CD14-positive monocyte (primary cell): Measurements from ENCODE around the gene ANKRD28. TPM values are rescaled to one million over a fixed set of nuclear protein-coding genes. Genes with fewer than 3 reads are reported as not detected.

Experiments
- DNase-seq, 3 donors: peaks; one replicate each; pipeline ENCODE4 v3.0.0-alpha.2; 2011 to 2022
- H2AFZ ChIP-seq: 2 replicates; pipeline ENCODE4 v1.6.0; 2012; ENCODE audit warnings: mild to moderate bottlenecking, low read depth, low read length, inconsistent platforms; ENCODE audit not compliant: insufficient read depth, poor library complexity, severe bottlenecking
- H3K27ac ChIP-seq, 2 donors: 1 replicate in 1 of 2; 2 replicates in 1 of 2; pipeline ENCODE4 v1.5.1; 2012 to 2013; ENCODE audit warnings: low read length in 2 of 2, control low read depth in 1 of 2, inconsistent platforms in 1 of 2, low read depth in 1 of 2, mild to moderate bottlenecking in 1 of 2
- H3K27me3 ChIP-seq, 2 donors: one replicate each; pipeline versions ENCODE4 v1.6.0 to v1.6.1; 2011 to 2013; ENCODE audit warnings: low read length in 2 of 2; ENCODE audit not compliant: control insufficient read depth in 2 of 2, insufficient read depth in 2 of 2
- H3K36me3 ChIP-seq, 2 donors: replicated peaks in 1 of 2; 1 replicate in 1 of 2; 2 replicates in 1 of 2; pipeline versions ENCODE4 v1.5.1 to v1.6.1; 2012 to 2013; ENCODE audit warnings: low read length in 2 of 2, control low read depth in 1 of 2, inconsistent platforms in 1 of 2, mild to moderate bottlenecking in 1 of 2; ENCODE audit not compliant: insufficient read depth in 2 of 2, control insufficient read depth in 1 of 2
- H3K4me1 ChIP-seq, 2 donors: 1 replicate in 1 of 2; 2 replicates in 1 of 2; pipeline versions ENCODE4 v1.5.1 to v1.6.1; 2012 to 2013; ENCODE audit warnings: low read length in 2 of 2, control low read depth in 1 of 2, inconsistent platforms in 1 of 2, mild to moderate bottlenecking in 1 of 2, moderate library complexity in 1 of 2; ENCODE audit not compliant: insufficient read depth in 2 of 2, control insufficient read depth in 1 of 2
- H3K4me2 ChIP-seq: replicated peaks from 2 replicates; pipeline ENCODE3; 2012; ENCODE audit warnings: low read length, moderate library complexity, mild to moderate bottlenecking; ENCODE audit not compliant: poor library complexity, severe bottlenecking; ENCODE audit errors: extremely low read depth
- H3K4me3 ChIP-seq, 3 experiments: fragments of 200-600 bp in 1 of 3; sonication (generic) in 1 of 3; replicated peaks in 1 of 3; 1 replicate in 2 of 3; 2 replicates in 1 of 3; pipeline ENCODE4 v1.5.1; 2011 to 2013; ENCODE audit warnings: low read length in 3 of 3, mild to moderate bottlenecking in 3 of 3, control low read depth in 2 of 3, low read depth in 2 of 3, inconsistent platforms in 1 of 3, moderate library complexity in 1 of 3
- H3K79me2 ChIP-seq: 2 replicates; pipeline ENCODE4 v1.6.0; 2012; ENCODE audit warnings: mild to moderate bottlenecking, control low read depth, inconsistent platforms, low read length, moderate library complexity; ENCODE audit not compliant: insufficient read depth
- H3K9ac ChIP-seq: 2 replicates; pipeline ENCODE4 v1.6.0; 2017; ENCODE audit warnings: low read length, mild to moderate bottlenecking; ENCODE audit not compliant: insufficient read depth, poor library complexity, severe bottlenecking
- H3K9me3 ChIP-seq, 2 donors: replicated peaks in 1 of 2; 1 replicate in 1 of 2; 2 replicates in 1 of 2; pipeline versions ENCODE4 v1.5.1 to v1.6.1; 2012 to 2013; ENCODE audit warnings: low read length in 2 of 2, control low read depth in 1 of 2; ENCODE audit not compliant: control insufficient read depth in 1 of 2, insufficient read depth in 1 of 2
- H4K20me1 ChIP-seq: 2 replicates; pipeline ENCODE4 v1.6.0; 2012; ENCODE audit warnings: mild to moderate bottlenecking, low read length, control low read depth, moderate library complexity; ENCODE audit not compliant: insufficient read depth
- H3K27ac Mint-ChIP-seq, 7 donors: one replicate each; pipeline ENCODE4 v1.8.0; 2020; ENCODE audit warnings: mild to moderate bottlenecking in 7 of 7, mixed read lengths in 7 of 7, moderate library complexity in 6 of 7, inconsistent platforms in 2 of 7
- H3K27me3 Mint-ChIP-seq, 3 donors: one replicate each; pipeline ENCODE4 v1.8.0; 2021 to 2022; ENCODE audit warnings: low read depth in 3 of 3, mild to moderate bottlenecking in 3 of 3, mixed read lengths in 3 of 3, moderate library complexity in 3 of 3, inconsistent platforms in 1 of 3
- H3K36me3 Mint-ChIP-seq, 2 donors: one replicate each; pipeline ENCODE4 v1.8.0; 2020; ENCODE audit warnings: mixed read lengths in 2 of 2, inconsistent platforms in 1 of 2, mild to moderate bottlenecking in 1 of 2
- H3K4me1 Mint-ChIP-seq: one replicate; pipeline ENCODE4 v1.8.0; 2020; ENCODE audit warnings: mild to moderate bottlenecking, mixed read lengths
- H3K4me3 Mint-ChIP-seq, 2 donors: one replicate each; pipeline ENCODE4 v1.8.0; 2020; ENCODE audit warnings: mild to moderate bottlenecking in 2 of 2, mixed read lengths in 2 of 2, moderate library complexity in 1 of 2
- H3K9me3 Mint-ChIP-seq, 7 donors: one replicate each; pipeline ENCODE4 v1.8.0; 2020 to 2022; ENCODE audit warnings: mixed read lengths in 7 of 7, mild to moderate bottlenecking in 6 of 7, moderate library complexity in 6 of 7, inconsistent platforms in 2 of 7
- CTCF ChIP-seq: fragments of 200-600 bp; IDR thresholded peaks from one replicate; pipeline ENCODE4 v1.8.0; 2022; ENCODE audit warnings: antibody characterized with exemption, mild to moderate bottlenecking
- WGBS: methylation state at CpG from one replicate; pipeline ENCODE4 v1.1.5; 2013; ENCODE audit warnings: missing lambda C conversion rate; ENCODE audit not compliant: insufficient coverage; 5-methylcytosine and 5-hydroxymethylcytosine counted together
- intact Hi-C, 2 donors: fragments of 100-400 bp; cut with micrococcal nuclease; formaldehyde crosslinking; loops; one replicate each; pipeline versions ENCODE4 v1.15.0 to v1.15.1; 2023
- polyA plus RNA-seq, 3 donors: library from polyadenylated mRNA; depleted of rRNA in 1 of 3; unstranded in 2 of 3; stranded (reverse) in 1 of 3; fragments of 300-500 nt in 2 of 3; fragments of >200 nt in 1 of 3; fragmentation: Illumina TruSeq in 2 of 3; gene quantifications; 1 replicate in 2 of 3; 2 replicates in 1 of 3; pipeline ENCODE4 v1.2.3, GENCODE V29; 2012 to 2021

ANKRD28 gene
- polyA plus RNA-seq, 3 donors: 5.9 to 11.5 (median 7.9) TPM

- Mint-ChIP-seq H3K4me3 (no peak overlapping the region), H3K27ac (no peak overlapping the region), H3K36me3 (peaks cover 7 to 11% of the 10 kb centered on the region in 2 donors), H3K4me1 (peaks cover 8% of the 10 kb centered on the region), H3K9me3 (no peaks in the 10 kb centered on the region), H3K27me3 (no peaks in the 10 kb centered on the region)
- no peak for TF ChIP-seq CTCF
- H3K4me3 ChIP-seq: no peak overlapping the region
- H3K4me1 ChIP-seq: peaks cover 8 to 10% of the 10 kb centered on the region in 2 donors
- H4K20me1 ChIP-seq: no peaks in the 10 kb centered on the region
- DNase-seq: no peak
- no peaks in the 10 kb centered on the region for H3K79me2 ChIP-seq
- H3K9ac ChIP-seq: no peak overlapping the region
- 91% methylated on average over 2 of the region's 4 CpGs for WGBS
- H3K27ac ChIP-seq: no peak overlapping the region
- H3K9me3 ChIP-seq: no peaks in the 10 kb centered on the region
- no peak overlapping the region for H2AFZ ChIP-seq
- H3K36me3 ChIP-seq: no peaks in the 10 kb centered on the region
- H3K4me2 ChIP-seq: no peak overlapping the region
- intact Hi-C loops: no loop called here
- H3K27me3 ChIP-seq: no peaks in the 10 kb centered on the region
Observed at GRCh38 chr3:15690230-15690629, 107.5 kb downstream of the ANKRD28 start.

GRCh38 chr3:15685927-15686326 is 111.9 kb downstream of the ANKRD28 start:
- Mint-ChIP-seq H3K9me3 (no peaks in the 10 kb centered on the region), H3K27ac (peak overlapping the region in 5 of 7 donors; percentile 23 to 69 (median 46)), H3K4me1 (peaks cover 33% of the 10 kb centered on the region), H3K27me3 (no peaks in the 10 kb centered on the region), H3K4me3 (no peak overlapping the region), H3K36me3 (peaks cover 0 to 8% of the 10 kb centered on the region in 2 donors)
- Histone ChIP-seq H3K4me1 (peaks cover 30 to 45% of the 10 kb centered on the region in 2 donors), H3K9me3 (no peaks in the 10 kb centered on the region), H3K27me3 (no peaks in the 10 kb centered on the region), H3K27ac (no peak overlapping the region), H3K79me2 (no peaks in the 10 kb centered on the region), H3K4me2 (peak overlapping the region; percentile 38), H3K36me3 (no peaks in the 10 kb centered on the region), H4K20me1 (no peaks in the 10 kb centered on the region), H2AFZ (no peak overlapping the region), H3K4me3 (no peak overlapping the region), H3K9ac (no peak overlapping the region)
- intact Hi-C loops: loop anchor here in 1 of 2 donors (10.0 kb wide), 2 partner anchors 51 to 119 kb away; no protein-coding TSS in a partner anchor
- no peak for TF ChIP-seq CTCF
- WGBS: 39% methylated on average over 5 of the region's 7 CpGs
- DNase-seq: peak; percentile 26 to 42 (median 34)
